Measurements from ENCODE around the gene NFE2. TPM values are rescaled to one million over a fixed set of nuclear protein-coding genes. Genes with fewer than 3 reads are reported as not detected.
"Not testable (repeated sequence)": the region's sequence is repeated elsewhere in the genome, so short reads cannot be mapped to it uniquely, and the experiment has no call there.

NFE2 gene
- total and polyA plus RNA-seq, 2 donors, result 0.34 to 0.63 TPM

GRCh38 chr12:54282949-54283593, 17.7 kb downstream of the NFE2 start:
- WGBS, result 38% methylated on average over 11 of the region's 11 CpGs
- no peak for DNase-seq (ENCODE audit: extremely low spot score)
- Histone ChIP-seq H3K27ac (ENCODE audit: low read depth) (no peak overlapping the region), H3K4me3 (ENCODE audit: low read depth, low read length) (no peak overlapping the region), H3K4me1 (ENCODE audit: insufficient read depth) (no peaks in the 10 kb centered on the region), H3K36me3 (ENCODE audit: insufficient read depth) (peaks cover 1% of the 10 kb centered on the region)

GRCh38 chr12:54281694-54282093, 19.1 kb downstream of the NFE2 start:
- not testable (repeated sequence) for H3K4me1 ChIP-seq (ENCODE audit: insufficient read depth)
- 17% methylated on average over 4 of the region's 4 CpGs for WGBS

GRCh38 chr12:54281261-54281638, 19.6 kb downstream of the NFE2 start:
- not testable (repeated sequence) for H3K4me1 ChIP-seq (ENCODE audit: insufficient read depth); H3K36me3 ChIP-seq (ENCODE audit: insufficient read depth); DNase-seq (ENCODE audit: extremely low spot score)
- under 1% methylated on average over 10 of the region's 10 CpGs for whole genome bisulfite sequencing
- Histone ChIP-seq H3K27ac (ENCODE audit: low read depth) (peak overlapping the region; percentile 51), H3K4me3 (ENCODE audit: low read depth, low read length) (peak overlapping the region; percentile 77)

More at GRCh38 chr12:54281694-54282093, 19.1 kb downstream of the NFE2 start:
- Histone ChIP-seq H3K27ac (ENCODE audit: low read depth) (peak overlapping the region; percentile 51), H3K4me3 (ENCODE audit: low read depth, low read length) (peak overlapping the region; percentile 77)
- DNase-seq (ENCODE audit: extremely low spot score); H3K36me3 ChIP-seq (ENCODE audit: insufficient read depth): not testable (repeated sequence)

- H3K4me1 ChIP-seq (ENCODE audit: insufficient read depth), result no peaks in the 10 kb centered on the region
- peak within 1 kb of the TSS; percentile 77 for H3K4me3 ChIP-seq (ENCODE audit: low read depth, low read length)
- under 1% methylated on average over 48 of the region's 48 CpGs for WGBS
- H3K36me3 ChIP-seq (ENCODE audit: insufficient read depth), result no peaks in the 10 kb centered on the region
- peak within 1 kb of the TSS; percentile 88 for H3K27ac ChIP-seq (ENCODE audit: low read depth)
- DNase-seq (ENCODE audit: extremely low spot score), result peak; percentile 99
Observed at GRCh38 chr12:54280468-54281260, 20.2 kb downstream of the NFE2 start, which contains the start of gene HNRNPA1. Gene HNRNPA1 (plus strand): TSS chr12:54280726. CDS start chr12:54280808, 82 bp downstream.

- no peaks in the 10 kb centered on the region for H3K4me1 ChIP-seq (ENCODE audit: insufficient read depth)
- under 1% methylated on average over 49 of the region's 49 CpGs for WGBS
- peak within 1 kb of the TSS; percentile 77 for H3K4me3 ChIP-seq (ENCODE audit: low read depth, low read length)
Observed at GRCh38 chr12:54279632-54280467, 21.0 kb downstream of the NFE2 start, which contains the start of gene CBX5. Gene CBX5 (minus strand): TSS chr12:54280122. CDS start chr12:54257650, 22,472 bp downstream.

GRCh38 chr12:54279227-54279631, 21.6 kb downstream of the NFE2 start:
- Histone ChIP-seq H3K4me3 (ENCODE audit: low read depth, low read length) (peak overlapping the region; percentile 50), H3K36me3 (ENCODE audit: insufficient read depth) (no peaks in the 10 kb centered on the region), H3K27ac (ENCODE audit: low read depth) (peak overlapping the region; percentile 87), H3K4me1 (ENCODE audit: insufficient read depth) (no peaks in the 10 kb centered on the region)
- DNase-seq (ENCODE audit: extremely low spot score), result no peak
- under 1% methylated on average over 19 of the region's 19 CpGs for WGBS

More at GRCh38 chr12:54279632-54280467, 21.0 kb downstream of the NFE2 start, which contains the start of gene CBX5:
- peak; percentile 100 for DNase-seq (ENCODE audit: extremely low spot score)
- Histone ChIP-seq H3K27ac (ENCODE audit: low read depth) (peak within 1 kb of the TSS; percentile 88), H3K36me3 (ENCODE audit: insufficient read depth) (no peaks in the 10 kb centered on the region)

GRCh38 chr12:54277823-54278276, 23.0 kb downstream of the NFE2 start:
- Histone ChIP-seq H3K4me1 (ENCODE audit: insufficient read depth) (no peaks in the 10 kb centered on the region), H3K27ac (ENCODE audit: low read depth) (no peak overlapping the region), H3K36me3 (ENCODE audit: insufficient read depth) (no peaks in the 10 kb centered on the region), H3K4me3 (ENCODE audit: low read depth, low read length) (no peak overlapping the region)
- WGBS, result 40% methylated on average over 5 of the region's 5 CpGs
- DNase-seq (ENCODE audit: extremely low spot score), result no peak

GRCh38 chr12:54276368-54276767, 24.4 kb downstream of the NFE2 start:
- no peak for DNase-seq (ENCODE audit: extremely low spot score)
- no peak overlapping the region for H3K27ac ChIP-seq (ENCODE audit: low read depth)
- 89% methylated on average over 3 of the region's 3 CpGs for WGBS
- H3K4me1 ChIP-seq (ENCODE audit: insufficient read depth), result no peaks in the 10 kb centered on the region
- H3K36me3 ChIP-seq (ENCODE audit: insufficient read depth), result no peaks in the 10 kb centered on the region
- H3K4me3 ChIP-seq (ENCODE audit: low read depth, low read length), result no peak overlapping the region

- Histone ChIP-seq H3K4me3 (ENCODE audit: low read depth, low read length) (no peak overlapping the region), H3K36me3 (ENCODE audit: insufficient read depth) (no peaks in the 10 kb centered on the region), H3K4me1 (ENCODE audit: insufficient read depth) (no peaks in the 10 kb centered on the region), H3K27ac (ENCODE audit: low read depth) (no peak overlapping the region)
- no peak for DNase-seq (ENCODE audit: extremely low spot score)
- WGBS, result 51% methylated on average over 2 of the region's 2 CpGs
Observed at GRCh38 chr12:54273981-54274380, 26.8 kb downstream of the NFE2 start.

GRCh38 chr12:54272214-54272613, 28.6 kb downstream of the NFE2 start:
- no peaks in the 10 kb centered on the region for H3K36me3 ChIP-seq (ENCODE audit: insufficient read depth)
- no peak for DNase-seq (ENCODE audit: extremely low spot score)
- H3K4me3 ChIP-seq (ENCODE audit: low read depth, low read length), result no peak overlapping the region
- 52% methylated on average over 1 of the region's 1 CpG for WGBS
- no peaks in the 10 kb centered on the region for H3K4me1 ChIP-seq (ENCODE audit: insufficient read depth)
- no peak overlapping the region for H3K27ac ChIP-seq (ENCODE audit: low read depth)

- H3K4me1 ChIP-seq (ENCODE audit: insufficient read depth), result no peaks in the 10 kb centered on the region
- H3K36me3 ChIP-seq (ENCODE audit: insufficient read depth), result no peaks in the 10 kb centered on the region
- no peak overlapping the region for H3K4me3 ChIP-seq (ENCODE audit: low read depth, low read length)
- H3K27ac ChIP-seq (ENCODE audit: low read depth), result no peak overlapping the region
- DNase-seq (ENCODE audit: extremely low spot score), result no peak
- WGBS, result 93% methylated on average over 2 of the region's 2 CpGs
Observed at GRCh38 chr12:54270345-54270744, 30.5 kb downstream of the NFE2 start.

DNA sequence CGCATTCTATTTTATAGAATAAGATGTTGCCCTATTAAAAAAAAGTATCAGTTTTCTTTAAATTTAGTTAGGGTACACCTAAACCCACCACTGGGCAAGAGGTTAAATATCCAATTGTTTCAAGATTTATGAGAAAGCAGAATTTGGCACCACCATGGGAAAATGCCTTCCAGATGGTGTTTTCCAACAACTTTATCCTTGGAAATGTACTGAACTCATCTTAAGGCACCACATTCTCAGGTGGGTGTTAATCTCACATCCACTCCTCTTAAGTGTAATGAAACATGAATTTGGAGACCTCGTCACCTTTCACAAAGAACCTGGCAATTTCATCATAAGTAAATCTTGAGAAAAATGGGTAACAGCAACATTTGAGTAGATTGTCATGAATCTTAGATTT, 34.0 kb downstream of the NFE2 start:
- WGBS, result 95% methylated on average over 2 of the region's 2 CpGs
- H3K36me3 ChIP-seq (ENCODE audit: insufficient read depth), result no peaks in the 10 kb centered on the region
- no peak for DNase-seq (ENCODE audit: extremely low spot score)
- H3K27ac ChIP-seq (ENCODE audit: low read depth), result no peak overlapping the region
- no peaks in the 10 kb centered on the region for H3K4me1 ChIP-seq (ENCODE audit: insufficient read depth)
- H3K4me3 ChIP-seq (ENCODE audit: low read depth, low read length), result no peak overlapping the region

DNA sequence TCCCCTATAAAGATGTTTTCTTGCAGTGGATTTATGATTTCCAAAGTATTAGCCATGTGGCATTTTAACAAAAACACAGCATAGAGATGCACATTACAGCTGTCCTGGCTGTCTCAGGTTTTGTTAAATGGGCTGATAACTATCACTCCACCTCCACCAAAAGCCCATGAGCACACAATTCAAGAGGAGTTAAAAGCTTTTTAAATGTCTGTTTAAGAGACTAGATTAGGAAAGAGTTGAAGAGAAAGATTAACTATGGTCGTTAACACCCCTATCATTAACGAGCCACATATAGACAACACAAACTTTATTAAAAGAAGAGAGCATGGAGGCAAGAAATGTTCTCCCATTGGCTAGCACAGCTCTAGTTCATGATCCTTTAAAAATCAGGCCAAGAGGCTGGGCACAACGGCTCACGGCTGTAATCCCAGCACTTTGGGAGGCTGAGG, 35.4 kb downstream of the NFE2 start:
- no peak overlapping the region for H3K27ac ChIP-seq (ENCODE audit: low read depth)
- H3K4me1 ChIP-seq (ENCODE audit: insufficient read depth), result no peaks in the 10 kb centered on the region
- H3K36me3 ChIP-seq (ENCODE audit: insufficient read depth), result no peaks in the 10 kb centered on the region
- peak; percentile 47 for DNase-seq (ENCODE audit: extremely low spot score)
- 52% methylated on average over 4 of the region's 4 CpGs for WGBS
- no peak overlapping the region for H3K4me3 ChIP-seq (ENCODE audit: low read depth, low read length)
